ENCODE results near the gene IL1RAP. TPM values are rescaled to one million over a fixed set of nuclear protein-coding genes. Genes with fewer than 3 reads are reported as not detected.

IL1RAP gene
- total and polyA plus RNA-seq, 2 donors (not counting 3 experiments of a cell fraction or from before 2014, with no cell fraction given) = 4.3 to 9.2 TPM

GRCh38 chr3:190543671-190544070 lies 29.8 kb downstream of the IL1RAP start:
- H3K9ac ChIP-seq (replicated peaks; ENCODE audit: extremely low read depth, insufficient read depth, low read length) = no peak overlapping the region
- TF ChIP-seq POLR2A (IDR thresholded peaks at IDR 0.05; ENCODE audit: low read depth, low read length) (no peak), FOS (IDR thresholded peaks at IDR 0.05; ENCODE audit: borderline replicate concordance, insufficient read depth, low read length) (no peak), EZH2 (IDR thresholded peaks at IDR 0.05; ENCODE audit: borderline replicate concordance, low read depth, low read length, severe bottlenecking) (no peak), JUN (IDR thresholded peaks at IDR 0.05; ENCODE audit: borderline replicate concordance, insufficient read depth, insufficient read length, low read depth) (no peak), POLR2AphosphoS5 (IDR thresholded peaks at IDR 0.05; ENCODE audit: insufficient read depth, low read depth, low read length) (no peak), MYC (IDR thresholded peaks at IDR 0.05; ENCODE audit: low read depth, low read length) (no peak), GATA2 (IDR thresholded peaks at IDR 0.05; ENCODE audit: insufficient read depth, insufficient read length, low read depth, low read length) (no peak), MAX (IDR thresholded peaks at IDR 0.05; ENCODE audit: insufficient read depth, insufficient read length) (no peak)
- TF ChIP-seq, protein P1, sequence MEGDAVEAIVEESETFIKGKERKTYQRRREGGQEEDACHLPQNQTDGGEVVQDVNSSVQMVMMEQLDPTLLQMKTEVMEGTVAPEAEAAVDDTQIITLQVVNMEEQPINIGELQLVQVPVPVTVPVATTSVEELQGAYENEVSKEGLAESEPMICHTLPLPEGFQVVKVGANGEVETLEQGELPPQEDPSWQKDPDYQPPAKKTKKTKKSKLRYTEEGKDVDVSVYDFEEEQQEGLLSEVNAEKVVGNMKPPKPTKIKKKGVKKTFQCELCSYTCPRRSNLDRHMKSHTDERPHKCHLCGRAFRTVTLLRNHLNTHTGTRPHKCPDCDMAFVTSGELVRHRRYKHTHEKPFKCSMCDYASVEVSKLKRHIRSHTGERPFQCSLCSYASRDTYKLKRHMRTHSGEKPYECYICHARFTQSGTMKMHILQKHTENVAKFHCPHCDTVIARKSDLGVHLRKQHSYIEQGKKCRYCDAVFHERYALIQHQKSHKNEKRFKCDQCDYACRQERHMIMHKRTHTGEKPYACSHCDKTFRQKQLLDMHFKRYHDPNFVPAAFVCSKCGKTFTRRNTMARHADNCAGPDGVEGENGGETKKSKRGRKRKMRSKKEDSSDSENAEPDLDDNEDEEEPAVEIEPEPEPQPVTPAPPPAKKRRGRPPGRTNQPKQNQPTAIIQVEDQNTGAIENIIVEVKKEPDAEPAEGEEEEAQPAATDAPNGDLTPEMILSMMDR (IDR thresholded peaks at IDR 0.05; ENCODE audit: extremely low read depth in 1 of 2, insufficient read depth in 1 of 2, low read depth in 1 of 2, low read length in 2 of 2) = no peak
- no peak for DNase-seq (ENCODE audit: low read depth, low spot score)
- H3K4me1 ChIP-seq (ENCODE audit: control insufficient read depth, extremely low read depth, insufficient read depth, low read length) = no peaks in the 10 kb centered on the region
- no peak overlapping the region for H2AFZ ChIP-seq (ENCODE audit: low read depth, low read length)
- no TSS peak for BruUV-seq (replicated peaks)
- ChIA-PET POLR2A (no interaction called here), CTCF (no interaction called here)
- no peaks in the 10 kb centered on the region for H3K9me3 ChIP-seq (replicated peaks; ENCODE audit: control insufficient read depth, insufficient read depth, low read length)
- no peaks in the 10 kb centered on the region for H4K20me1 ChIP-seq (replicated peaks; ENCODE audit: control insufficient read depth, extremely low read depth, insufficient read depth, low read length)
- no peaks in the 10 kb centered on the region for H3K27me3 ChIP-seq (ENCODE audit: control insufficient read depth in 2 of 2, insufficient read depth in 2 of 2, low read length in 2 of 2)
- dilution Hi-C loops (cut with MboI; ENCODE audit: extremely low pct_ligation_motif_present, low sequenced_read_pairs) = no loop called here
- no peak overlapping the region for H3K27ac ChIP-seq (ENCODE audit: insufficient read depth, low read depth, low read length)
- no peaks in the 10 kb centered on the region for H3K36me3 ChIP-seq (ENCODE audit: control insufficient read depth in 2 of 2, extremely low read depth in 1 of 2, insufficient read depth in 2 of 2, low read length in 2 of 2)
- intact Hi-C loops (cut with micrococcal nuclease) = no loop called here
- no peak for FAIRE-seq
- H3K4me2 ChIP-seq (ENCODE audit: insufficient read depth, low read length) = no peak overlapping the region
- no peaks in the 10 kb centered on the region for H3K79me2 ChIP-seq (ENCODE audit: control insufficient read depth, insufficient read depth, low read length)
- no peaks in the 10 kb centered on the region for H3K9me1 ChIP-seq (replicated peaks; ENCODE audit: control insufficient read depth, extremely low read depth, insufficient read depth, low read length)
- H3K4me3 ChIP-seq (replicated peaks in 1 of 3; ENCODE audit: insufficient read depth in 1 of 3, low read depth in 1 of 3, low read length in 3 of 3) = no peak overlapping the region

Measured in endothelial cell of umbilical vein (primary cell).